Activated T-cell treated with anti-CD3 and anti-CD28 coated beads, Interleukin-2, amount 50 U/mL, for 4 hours (primary cell): Measurements from ENCODE around the gene PARVA. TPM values are rescaled to one million over a fixed set of nuclear protein-coding genes. Genes with fewer than 3 reads are reported as not detected.
"Not testable (repeated sequence)": the region's sequence is repeated elsewhere in the genome, so short reads cannot be mapped to it uniquely, and the experiment has no call there.

Experiments used
- ATAC-seq, 2 donors: fragments of 200-7000 bp; cut with Tn5 transposase; one replicate each; pipeline ENCODE4 v1.10.0; 2021
- DNase-seq: peaks from one replicate; pipeline ENCODE4 v3.0.0-alpha.2; 2020
- H3K27me3 Mint-ChIP-seq: one replicate; pipeline ENCODE4 v1.8.0; 2021; ENCODE audit warnings: low read depth, mixed read lengths
- H3K36me3 Mint-ChIP-seq: one replicate; pipeline ENCODE4 v1.8.0; 2022; ENCODE audit warnings: mixed read lengths; ENCODE audit not compliant: insufficient read depth
- H3K4me1 Mint-ChIP-seq: one replicate; pipeline ENCODE4 v1.8.0; 2021; ENCODE audit warnings: low read depth, mixed read lengths
- H3K4me3 Mint-ChIP-seq: one replicate; pipeline ENCODE4 v1.8.0; 2021; ENCODE audit warnings: mild to moderate bottlenecking, moderate library complexity, mixed read lengths
- H3K9me3 Mint-ChIP-seq: one replicate; pipeline ENCODE4 v1.8.0; 2021; ENCODE audit warnings: mixed read lengths
- total RNA-seq, 3 donors: library from RNA; stranded (reverse); gene quantifications; one replicate each; pipeline ENCODE4 v1.2.1, GENCODE V29; 2021

PARVA gene
- total RNA-seq, 3 donors from 2014 or later, result 0.11 to 0.76 (median 0.15) TPM

DNA sequence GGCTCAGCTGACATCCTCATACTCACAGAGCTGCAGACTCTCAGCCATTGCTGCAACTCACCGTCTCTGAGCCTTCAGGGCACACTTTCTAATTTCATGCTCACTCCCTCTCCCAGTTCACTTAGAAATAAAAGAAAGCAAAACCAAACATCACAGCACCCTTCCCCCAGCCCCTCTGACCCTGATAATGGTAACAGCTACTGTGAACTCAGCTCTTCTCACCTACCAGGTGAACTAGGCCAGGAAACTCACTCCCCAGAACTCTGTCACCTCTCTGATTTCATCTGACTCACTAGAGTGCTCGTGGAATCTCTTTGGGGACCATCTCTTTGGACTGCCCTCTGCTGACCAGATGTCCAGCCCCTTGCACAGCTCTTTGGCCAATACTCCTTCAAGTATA is 14.5 kb upstream of the PARVA start:
- H3K4me3 Mint-ChIP-seq, result peak overlapping the region; percentile 2
- peaks cover 3% of the 10 kb centered on the region for H3K27me3 Mint-ChIP-seq
- peaks cover 4% of the 10 kb centered on the region for H3K36me3 Mint-ChIP-seq
- peaks cover 58% of the 10 kb centered on the region for H3K4me1 Mint-ChIP-seq
- ATAC-seq (no peak), DNase-seq (no peak)
- H3K9me3 Mint-ChIP-seq, result peaks cover 8% of the 10 kb centered on the region

DNA sequence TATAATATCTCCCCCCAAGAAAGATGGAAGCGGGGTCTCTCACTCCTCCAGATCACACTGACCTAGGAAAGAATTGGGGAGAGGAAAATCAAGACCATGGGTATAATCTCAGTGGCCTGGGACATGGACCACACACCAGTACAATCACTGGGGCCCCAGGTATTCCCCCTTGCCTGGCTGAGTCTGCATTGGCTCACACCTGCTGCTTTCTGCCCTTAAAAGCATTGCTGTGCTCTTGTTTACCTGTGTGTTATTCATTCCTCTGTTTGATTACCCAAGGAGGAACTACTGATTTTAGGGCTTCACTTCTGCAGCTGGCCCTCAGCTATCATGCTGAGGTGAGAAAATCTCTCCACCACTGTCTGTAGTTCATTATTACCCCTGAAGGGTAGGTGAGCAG is 14.0 kb upstream of the PARVA start:
- no peak for DNase-seq
- Mint-ChIP-seq H3K36me3 (peaks cover 6% of the 10 kb centered on the region), H3K4me3 (no peak overlapping the region), H3K9me3 (peaks cover 10% of the 10 kb centered on the region), H3K4me1 (peaks cover 58% of the 10 kb centered on the region), H3K27me3 (peaks cover 3% of the 10 kb centered on the region)
- no peak for ATAC-seq

DNA sequence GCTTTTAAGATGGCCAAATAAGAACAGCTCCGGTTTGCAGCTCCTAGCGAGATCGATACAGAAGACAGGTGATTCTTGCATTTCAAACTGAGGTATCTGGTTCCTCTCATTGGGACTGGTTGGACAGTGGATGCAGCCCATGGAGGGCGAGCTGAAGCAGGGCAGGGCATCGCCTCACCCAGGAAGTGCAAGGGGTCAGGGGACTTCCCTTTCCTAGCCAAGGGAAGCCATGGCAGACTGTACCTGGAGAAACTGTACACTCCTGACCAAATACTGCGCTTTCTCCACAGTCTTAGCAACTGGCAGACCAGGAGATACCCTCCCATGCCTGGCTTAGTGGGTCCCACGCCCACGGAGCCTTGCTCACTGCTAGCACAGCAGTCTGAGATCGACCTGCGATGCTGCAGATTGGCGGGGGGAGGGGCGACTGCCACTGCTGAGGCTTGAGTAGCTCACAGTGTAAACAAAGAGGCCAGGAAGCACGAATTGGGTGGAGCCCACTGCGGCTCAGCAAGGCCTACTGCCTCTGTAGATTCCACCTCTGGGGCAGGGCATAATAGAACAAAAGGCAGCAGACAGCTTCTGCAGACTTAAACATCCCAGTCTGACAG is 11.3 kb upstream of the PARVA start:
- Mint-ChIP-seq H3K4me3 (peak overlapping the region; percentile 29), H3K4me1 (peaks cover 56% of the 10 kb centered on the region), H3K9me3 (peaks cover 19% of the 10 kb centered on the region)
- peak; percentile 26 for DNase-seq
- peak; percentile 46 to 62 for ATAC-seq
- not testable (repeated sequence) for H3K36me3 Mint-ChIP-seq, H3K27me3 Mint-ChIP-seq

DNA sequence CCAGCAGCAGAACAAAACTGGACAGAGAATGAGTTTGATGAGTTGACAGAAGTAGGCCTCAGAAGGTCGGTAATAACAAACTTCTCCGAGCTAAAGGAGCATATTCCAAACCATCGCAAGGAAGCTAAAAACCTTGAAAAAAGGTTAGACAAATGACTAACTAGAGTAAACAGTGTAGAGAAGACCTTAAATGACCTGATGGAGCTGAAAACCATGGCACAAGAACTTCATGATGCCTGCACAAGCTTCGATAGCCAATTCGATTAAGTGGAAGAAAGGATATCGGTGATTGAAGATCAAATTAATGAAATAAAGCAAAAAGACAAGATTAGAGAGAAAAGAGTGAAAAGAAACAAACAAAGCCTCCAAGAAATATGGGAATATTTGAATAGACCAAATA is 10.3 kb upstream of the PARVA start:
- H3K9me3 Mint-ChIP-seq, result peaks cover 19% of the 10 kb centered on the region
- not testable (repeated sequence) for H3K36me3 Mint-ChIP-seq, ATAC-seq, H3K27me3 Mint-ChIP-seq, DNase-seq, H3K4me3 Mint-ChIP-seq
- H3K4me1 Mint-ChIP-seq, result peaks cover 49% of the 10 kb centered on the region

DNA sequence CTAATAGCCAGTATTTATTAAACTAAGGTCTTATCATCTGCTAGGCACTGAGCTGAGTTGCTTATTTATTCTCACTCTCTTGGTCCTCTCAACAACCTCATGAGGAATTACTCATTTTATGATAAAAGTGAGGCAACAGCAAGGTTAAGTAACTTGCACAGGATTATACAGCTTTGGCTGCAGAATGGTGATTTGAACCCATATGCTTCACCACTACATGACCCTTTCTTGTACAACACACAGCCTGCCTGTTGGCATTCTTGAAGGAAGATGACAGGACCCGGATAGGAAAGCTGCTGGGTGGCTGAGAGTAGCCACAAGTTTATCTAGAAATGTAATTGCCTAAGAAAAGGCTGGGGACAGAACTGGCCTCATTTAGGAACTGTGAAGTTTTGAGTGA is 5.3 kb upstream of the PARVA start:
- ATAC-seq (no peak), DNase-seq (no peak)
- Mint-ChIP-seq H3K9me3 (peaks cover 17% of the 10 kb centered on the region), H3K4me1 (peaks cover 16% of the 10 kb centered on the region), H3K27me3 (peaks cover 12% of the 10 kb centered on the region), H3K4me3 (no peak overlapping the region), H3K36me3 (peaks cover 3% of the 10 kb centered on the region)

DNA sequence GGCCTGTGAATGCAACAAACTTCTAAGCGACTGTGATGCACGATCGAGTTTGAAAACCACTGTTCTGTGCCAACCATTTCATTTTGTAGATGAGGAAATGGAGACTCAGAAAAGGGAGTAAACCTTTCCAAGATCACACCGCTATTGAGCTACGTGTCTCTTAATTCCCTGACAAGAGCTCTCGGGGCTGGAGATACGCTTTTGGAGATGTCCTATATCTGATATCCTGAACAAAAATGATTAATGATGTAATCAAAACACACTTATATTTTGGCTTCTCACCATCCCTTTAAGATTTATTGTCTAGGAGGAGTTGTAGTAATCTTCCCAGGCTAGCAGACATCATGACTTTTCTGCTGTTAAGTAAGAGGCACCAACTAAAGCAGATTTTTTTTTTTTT is 1.7 kb upstream of the PARVA start:
- no peak overlapping the region for H3K4me3 Mint-ChIP-seq
- no peaks in the 10 kb centered on the region for H3K36me3 Mint-ChIP-seq
- H3K27me3 Mint-ChIP-seq, result peaks cover 30% of the 10 kb centered on the region
- H3K9me3 Mint-ChIP-seq, result no peaks in the 10 kb centered on the region
- no peak for DNase-seq
- ATAC-seq, result no peak
- peaks cover 8% of the 10 kb centered on the region for H3K4me1 Mint-ChIP-seq

DNA sequence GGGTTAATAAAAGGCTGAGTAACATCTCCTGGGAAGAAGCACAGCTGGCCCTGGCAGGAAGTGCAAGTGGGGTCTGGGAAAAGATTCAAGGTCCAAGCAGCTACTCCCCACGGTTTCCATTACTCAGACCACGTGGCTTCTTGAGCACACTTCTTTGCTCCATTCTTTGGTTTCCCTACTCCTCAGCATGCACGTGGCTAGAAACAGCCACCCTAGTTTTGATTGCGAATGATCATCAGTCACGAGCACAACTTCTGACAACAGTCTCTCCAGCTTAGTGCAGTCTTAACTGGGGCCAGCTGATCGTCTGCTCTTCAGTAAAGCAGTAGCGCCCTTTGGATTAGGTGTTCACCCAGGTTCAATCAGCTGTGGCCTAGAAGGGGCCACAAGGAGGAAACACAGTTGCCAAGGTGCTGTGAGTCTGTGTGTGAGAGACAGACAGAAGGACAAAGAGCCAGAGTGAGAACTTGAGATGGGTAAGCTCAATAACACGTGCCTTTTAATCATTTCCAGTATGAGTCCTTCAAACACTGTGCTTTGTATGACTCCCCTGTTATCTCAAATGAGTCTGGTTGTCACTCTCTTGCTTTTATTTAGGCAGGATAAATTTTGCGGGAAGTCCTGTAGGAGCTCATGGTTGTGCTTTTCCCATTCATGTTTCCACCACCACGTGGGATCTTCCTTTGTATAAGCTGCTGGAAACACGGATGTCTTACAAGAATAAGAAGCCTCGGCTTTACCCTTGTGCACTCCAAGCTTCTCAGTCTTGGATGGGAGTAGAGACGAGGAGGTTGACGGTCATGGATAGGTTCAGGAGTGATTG is 901 bp upstream of the PARVA start:
- no peak for DNase-seq
- Mint-ChIP-seq H3K36me3 (no peaks in the 10 kb centered on the region), H3K4me1 (peaks cover 8% of the 10 kb centered on the region), H3K27me3 (peaks cover 30% of the 10 kb centered on the region), H3K9me3 (no peaks in the 10 kb centered on the region), H3K4me3 (peak overlapping the region; percentile 63)
- ATAC-seq, result no peak

DNA sequence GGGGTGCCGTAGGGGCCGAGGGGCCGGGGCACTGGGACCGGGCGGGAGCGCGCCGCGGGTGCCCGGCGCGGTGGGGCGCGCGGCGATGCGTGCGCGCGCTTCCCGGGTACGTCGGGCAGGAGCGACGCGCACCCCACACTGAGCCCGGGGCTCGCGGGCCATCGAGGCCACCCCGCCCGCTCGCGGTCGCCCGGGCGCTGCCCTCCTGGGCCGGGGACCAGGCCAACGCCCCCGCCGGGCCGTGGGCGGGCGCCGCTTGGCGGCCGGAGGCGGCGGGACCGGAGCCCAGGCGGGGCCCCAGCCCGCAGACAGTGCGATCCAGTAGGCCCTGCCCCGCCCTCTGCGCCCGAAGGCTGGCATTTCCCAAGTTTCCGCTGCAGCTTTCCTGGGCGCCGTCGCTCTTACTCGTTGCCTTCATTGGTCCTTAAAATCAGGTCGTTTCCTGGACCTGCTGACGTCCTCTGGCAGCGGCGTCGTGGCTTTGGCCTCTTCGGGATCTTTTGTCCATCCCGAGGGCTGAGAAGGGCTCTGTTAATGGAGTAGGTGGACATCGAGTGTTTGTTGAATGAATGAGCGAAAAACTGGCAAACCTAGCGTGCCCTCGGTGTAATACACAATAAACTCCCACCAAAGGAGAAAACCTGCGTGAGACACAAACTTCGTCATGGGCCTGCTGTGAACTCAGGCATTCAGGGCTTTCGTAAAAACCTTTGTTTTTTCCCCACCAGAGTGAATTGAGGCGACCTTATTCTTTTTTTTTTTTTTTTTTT is 638 bp downstream of the PARVA start:
- ATAC-seq (peak; percentile 28 to 57), DNase-seq (no peak)
- peaks cover 8% of the 10 kb centered on the region for H3K4me1 Mint-ChIP-seq

DNA sequence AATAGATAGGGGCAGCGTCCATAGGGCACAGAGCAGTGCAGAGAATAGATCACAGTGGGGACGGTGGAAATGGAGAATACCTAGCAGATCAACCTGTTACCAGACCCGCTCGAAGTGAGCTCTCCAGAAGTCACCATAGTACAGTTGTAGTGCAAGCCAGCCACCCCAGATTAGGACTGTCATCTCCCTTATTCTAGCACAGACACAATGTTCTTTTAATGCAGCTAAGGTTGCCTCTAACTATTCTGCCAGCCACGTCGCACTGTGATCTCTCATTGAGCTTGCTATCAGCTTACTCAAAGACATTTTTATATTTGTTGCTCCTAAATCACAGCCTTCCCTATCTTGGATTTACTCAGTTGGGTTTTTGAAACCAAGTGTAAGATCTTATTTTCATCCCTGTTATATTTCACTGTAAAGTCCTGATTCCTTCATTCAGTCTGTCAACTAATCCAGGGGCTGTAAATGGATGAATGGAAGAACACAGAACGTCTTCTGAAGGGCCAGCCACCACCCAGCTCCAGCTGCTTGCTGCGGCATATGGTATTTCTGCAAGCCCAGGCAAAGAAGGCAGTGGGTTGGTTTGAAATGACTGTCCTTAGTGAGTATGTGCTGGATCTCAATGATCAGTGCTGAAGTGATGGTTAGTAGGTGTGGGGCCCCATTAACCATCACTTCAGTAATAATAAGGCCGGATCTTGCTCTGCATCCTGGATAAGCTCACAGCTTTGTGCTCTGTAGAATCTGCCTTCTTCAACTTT is 3.4 kb downstream of the PARVA start:
- Mint-ChIP-seq H3K27me3 (peaks cover 32% of the 10 kb centered on the region), H3K4me3 (no peak overlapping the region), H3K36me3 (no peaks in the 10 kb centered on the region), H3K9me3 (peaks cover 7% of the 10 kb centered on the region), H3K4me1 (peaks cover 8% of the 10 kb centered on the region)
- DNase-seq, result no peak
- ATAC-seq, result no peak

More for the DNA sequence above, 638 bp downstream of the PARVA start:
- no peaks in the 10 kb centered on the region for H3K36me3 Mint-ChIP-seq
- peak overlapping the region; percentile 75 for H3K4me3 Mint-ChIP-seq
- H3K9me3 Mint-ChIP-seq, result no peaks in the 10 kb centered on the region
- peaks cover 30% of the 10 kb centered on the region for H3K27me3 Mint-ChIP-seq

DNA sequence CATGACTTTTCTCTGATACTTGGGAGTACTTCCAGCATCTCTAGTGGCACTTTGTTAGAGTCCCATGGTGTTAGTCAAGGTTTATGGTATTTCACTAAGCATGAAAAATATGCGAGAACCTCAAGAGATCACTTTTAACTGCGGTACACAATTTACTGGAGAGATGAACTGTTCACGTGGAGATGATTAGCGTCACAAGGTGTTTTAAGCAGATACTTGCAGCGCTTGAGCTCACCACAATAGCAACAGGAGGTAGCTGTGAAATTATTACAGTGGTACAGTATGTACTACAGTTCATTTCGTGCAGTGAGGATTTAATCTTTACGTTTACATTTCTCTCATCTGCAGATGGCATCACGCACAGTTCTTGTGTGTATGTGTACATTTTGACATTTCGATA is 4.5 kb downstream of the PARVA start:
- Mint-ChIP-seq H3K27me3 (peaks cover 31% of the 10 kb centered on the region), H3K4me1 (peaks cover 3% of the 10 kb centered on the region), H3K4me3 (no peak overlapping the region), H3K9me3 (peaks cover 7% of the 10 kb centered on the region), H3K36me3 (no peaks in the 10 kb centered on the region)
- DNase-seq (no peak), ATAC-seq (no peak)

DNA sequence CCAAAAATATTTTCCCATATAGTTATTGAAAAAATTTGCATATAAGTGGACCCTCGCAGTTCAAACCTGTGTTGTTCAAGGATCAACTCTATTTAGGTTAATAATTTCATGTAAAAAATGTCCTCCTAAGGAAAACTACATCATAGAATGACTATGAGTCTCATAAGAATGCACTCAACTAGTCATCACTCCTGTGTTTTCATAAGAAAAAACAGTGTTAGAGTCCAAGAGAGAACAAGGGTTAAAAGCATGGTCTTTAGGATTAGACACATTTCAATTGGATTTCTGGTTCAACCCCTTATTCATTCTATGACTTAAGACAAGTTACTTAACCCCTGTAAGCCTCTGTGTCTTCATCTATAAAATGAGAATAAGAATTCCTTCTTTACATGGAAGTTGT is 5.1 kb downstream of the PARVA start:
- Mint-ChIP-seq H3K36me3 (no peaks in the 10 kb centered on the region), H3K27me3 (peaks cover 32% of the 10 kb centered on the region), H3K4me1 (peaks cover 2% of the 10 kb centered on the region), H3K9me3 (peaks cover 7% of the 10 kb centered on the region), H3K4me3 (no peak overlapping the region)
- ATAC-seq, result no peak
- no peak for DNase-seq

DNA sequence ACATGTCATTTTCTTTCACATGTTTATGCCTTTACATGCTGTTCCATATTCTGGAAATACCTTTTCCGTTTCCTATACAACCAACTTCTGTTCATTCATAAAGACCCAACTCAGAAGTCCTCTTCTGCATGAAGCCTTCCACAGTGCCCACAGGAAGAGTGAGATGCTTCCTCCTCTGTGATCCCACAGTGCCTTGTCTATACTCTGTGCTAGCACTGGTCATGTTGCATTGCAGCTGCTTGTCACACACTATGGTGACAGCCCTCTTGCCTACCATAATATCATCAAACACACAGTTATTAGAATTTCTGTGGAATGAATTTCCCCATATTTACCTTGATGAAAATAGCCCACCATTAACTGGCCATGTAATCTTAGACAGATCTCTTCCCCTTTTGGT is 8.9 kb downstream of the PARVA start:
- ATAC-seq (no peak), DNase-seq (no peak)
- no peaks in the 10 kb centered on the region for H3K4me1 Mint-ChIP-seq
- peaks cover 7% of the 10 kb centered on the region for H3K9me3 Mint-ChIP-seq
- no peaks in the 10 kb centered on the region for H3K36me3 Mint-ChIP-seq
- H3K4me3 Mint-ChIP-seq, result no peak overlapping the region
- H3K27me3 Mint-ChIP-seq, result peaks cover 16% of the 10 kb centered on the region

DNA sequence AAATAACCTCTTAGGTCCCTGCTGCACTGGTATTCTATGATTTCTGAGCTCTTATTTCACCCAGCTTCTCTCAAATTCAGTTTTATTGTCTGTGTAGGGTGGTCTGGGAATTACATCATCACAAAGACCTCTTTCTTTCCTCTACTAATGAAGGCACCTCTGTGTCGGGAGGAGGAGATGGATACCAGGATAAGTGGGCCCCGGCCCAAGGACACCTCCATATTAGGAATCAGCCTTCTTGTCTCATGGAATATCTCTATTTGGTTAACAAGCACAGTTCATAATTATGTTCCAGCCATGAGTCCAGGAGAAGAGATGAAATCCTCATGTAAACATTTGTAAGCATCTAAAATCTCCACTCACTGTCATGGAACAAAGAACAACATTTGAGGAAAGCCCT is 9.4 kb downstream of the PARVA start:
- H3K4me1 Mint-ChIP-seq, result no peaks in the 10 kb centered on the region
- no peak for DNase-seq
- peaks cover 16% of the 10 kb centered on the region for H3K27me3 Mint-ChIP-seq
- ATAC-seq, result no peak
- H3K36me3 Mint-ChIP-seq, result no peaks in the 10 kb centered on the region
- no peak overlapping the region for H3K4me3 Mint-ChIP-seq
- peaks cover 7% of the 10 kb centered on the region for H3K9me3 Mint-ChIP-seq

DNA sequence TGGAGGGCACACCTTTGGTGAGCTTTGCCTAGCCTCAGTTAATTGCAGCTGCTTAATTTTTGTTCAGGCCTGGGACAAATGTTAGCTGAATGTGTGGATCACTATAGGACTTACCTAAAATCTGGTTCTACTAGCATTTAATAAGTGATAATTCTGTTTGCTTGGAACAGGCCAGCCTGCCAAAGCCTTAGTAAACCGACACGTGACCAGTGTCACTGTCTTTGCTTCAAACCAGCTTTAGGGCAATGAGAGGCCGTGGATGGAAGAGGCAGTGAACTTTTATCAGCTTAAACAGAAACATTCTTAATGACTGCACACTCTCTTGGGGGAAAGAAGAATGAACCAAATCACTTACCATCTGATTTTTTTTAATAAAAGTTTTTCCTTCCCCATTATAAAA is 10.8 kb downstream of the PARVA start:
- Mint-ChIP-seq H3K9me3 (peaks cover 7% of the 10 kb centered on the region), H3K27me3 (peaks cover 16% of the 10 kb centered on the region), H3K36me3 (no peaks in the 10 kb centered on the region), H3K4me3 (no peak overlapping the region), H3K4me1 (no peaks in the 10 kb centered on the region)
- ATAC-seq (no peak), DNase-seq (no peak)
